ENCODE data around the gene TNN. TPM values are rescaled to one million over a fixed set of nuclear protein-coding genes. Genes with fewer than 3 reads are reported as not detected.
A peak's percentile ranks its signal among the peaks of the same experiment; 100 is the strongest.

The TNN gene
- total and polyA plus RNA-seq, 2 experiments from 2014 or later = 0.18 to 0.31 TPM

- Histone ChIP-seq H2AFZ (no peak overlapping the region), H3K9me2 (ENCODE audit: insufficient read depth) (0 out of 2 replicates have a peak, but pooled peaks cover 3% of the 10 kb centered on the region), H3K27me3 (ENCODE audit: insufficient read depth) (no peaks in the 10 kb centered on the region), H3K4me3 (no peak overlapping the region), H3K27ac (ENCODE audit: low read depth) (no peak overlapping the region), H4K20me1 (replicated peaks; ENCODE audit: insufficient read depth) (no peaks in the 10 kb centered on the region), H3K36me3 (ENCODE audit: insufficient read depth) (no peaks in the 10 kb centered on the region), H3K4me1 (ENCODE audit: insufficient read depth) (no peaks in the 10 kb centered on the region), H3K4me2 (no peak overlapping the region), H3F3A (replicated peaks; ENCODE audit: low read depth) (no peaks in the 10 kb centered on the region), H3K79me2 (replicated peaks; ENCODE audit: insufficient read depth) (no peaks in the 10 kb centered on the region)
- no peak for TF ChIP-seq EZH2 (IDR thresholded peaks at IDR 0.05; ENCODE audit: low read depth, unreplicated experiment)
- TF ChIP-seq ETS1 (IDR thresholded peaks at IDR 0.05) = no peak
- no peak for TF ChIP-seq CTCF (conservative IDR thresholded peaks at IDR 0.05; ENCODE audit: low read depth in 2 of 2)
- no peaks in the 10 kb centered on the region for H3K9me3 Mint-ChIP-seq
- no peak overlapping the region for H3K27ac Mint-ChIP-seq
- peaks cover 1% of the 10 kb centered on the region for H3K27me3 Mint-ChIP-seq (ENCODE audit: insufficient read depth, low read depth, poor library complexity)
- DNase-seq (ENCODE audit: low spot score) (peak; percentile 30), ATAC-seq (no peak)
- H3K4me1 Mint-ChIP-seq = peaks cover 5% of the 10 kb centered on the region; the same call in 2 of the 3 replicates
- no peak overlapping the region for H3K4me3 Mint-ChIP-seq
- no peaks in the 10 kb centered on the region for H3K36me3 Mint-ChIP-seq (ENCODE audit: low read depth)
These were observed 90.5 kb downstream of the TNN start for GRCh38 chr1:175158170-175158591.

- no peak overlapping the region for H3K4me3 Mint-ChIP-seq
- Histone ChIP-seq H3F3A (replicated peaks; ENCODE audit: low read depth) (no peaks in the 10 kb centered on the region), H3K36me3 (ENCODE audit: insufficient read depth) (0 out of 2 replicates have a peak, but pooled peaks cover 4% of the 10 kb centered on the region), H3K27ac (ENCODE audit: low read depth) (no peak overlapping the region), H2AFZ (no peak overlapping the region), H3K27me3 (ENCODE audit: insufficient read depth) (no peaks in the 10 kb centered on the region), H4K20me1 (replicated peaks; ENCODE audit: insufficient read depth) (no peaks in the 10 kb centered on the region), H3K79me2 (replicated peaks; ENCODE audit: insufficient read depth) (no peaks in the 10 kb centered on the region), H3K4me3 (no peak overlapping the region), H3K4me1 (ENCODE audit: insufficient read depth) (no peaks in the 10 kb centered on the region), H3K9me2 (ENCODE audit: insufficient read depth) (no peaks in the 10 kb centered on the region), H3K4me2 (no peak overlapping the region)
- peaks cover 2% of the 10 kb centered on the region for H3K27me3 Mint-ChIP-seq (ENCODE audit: insufficient read depth, low read depth, poor library complexity)
- no peak for ATAC-seq
- TF ChIP-seq ZNF331 (CRISPR knock-in tag; IDR thresholded peaks at IDR 0.05; ENCODE audit: low read depth) (no peak), ZNF462 (CRISPR knock-in tag; IDR thresholded peaks at IDR 0.05) (no peak), ZNF114 (CRISPR knock-in tag; IDR thresholded peaks at IDR 0.05) (no peak), POLR2AphosphoS5 (IDR thresholded peaks at IDR 0.05; ENCODE audit: low read depth) (no peak)
- no peaks in the 10 kb centered on the region for H3K9me3 Mint-ChIP-seq
- no peaks in the 10 kb centered on the region; the same call in 2 of the 3 replicates for H3K4me1 Mint-ChIP-seq
- peaks cover 5% of the 10 kb centered on the region for H3K36me3 Mint-ChIP-seq (ENCODE audit: low read depth)
- DNase-seq (ENCODE audit: low spot score) = no peak
- H3K27ac Mint-ChIP-seq = no peak overlapping the region
These were observed 95.3 kb downstream of the TNN start for GRCh38 chr1:175162955-175163354.

Measured in GM23338 (cell line).